HT-29 (cell line): ENCODE data around the gene NSRP1. TPM values are rescaled to one million over a fixed set of nuclear protein-coding genes. Genes with fewer than 3 reads are reported as not detected.
"Not testable (repeated sequence)": the region's sequence is repeated elsewhere in the genome, so short reads cannot be mapped to it uniquely, and the experiment has no call there.

Experiments
- DNase-seq: peaks from one replicate; pipeline ENCODE4 v3.0.0-alpha.2; 2015; ENCODE audit warnings: low spot score
- total RNA-seq: library from RNA; depleted of rRNA; stranded (reverse); fragments of >200 nt; shearing (Covaris generic); gene quantifications from 2 replicates; pipeline ENCODE4 v1.2.3, GENCODE V29; 2014

NSRP1 gene
- total RNA-seq, 1 experiment from 2014 or later, result 18.5 TPM

GRCh38 chr17:30118635-30119034, 2.0 kb downstream of the NSRP1 start:
- not testable (repeated sequence) for DNase-seq

GRCh38 chr17:30124273-30124796, 7.7 kb downstream of the NSRP1 start:
- no peak for DNase-seq

- DNase-seq, result no peak
Observed at GRCh38 chr17:30130121-30130520, 13.5 kb downstream of the NSRP1 start.

GRCh38 chr17:30132615-30133014, 16.0 kb downstream of the NSRP1 start:
- DNase-seq, result no peak

GRCh38 chr17:30133197-30133596, 16.6 kb downstream of the NSRP1 start:
- DNase-seq, result no peak

- no peak for DNase-seq
Observed at GRCh38 chr17:30134551-30134950, 17.9 kb downstream of the NSRP1 start.

- DNase-seq, result no peak
Observed at GRCh38 chr17:30137158-30137557, 20.5 kb downstream of the NSRP1 start.

GRCh38 chr17:30147860-30148259, 31.2 kb downstream of the NSRP1 start:
- not testable (repeated sequence) for DNase-seq

GRCh38 chr17:30148376-30148775, 31.8 kb downstream of the NSRP1 start:
- no peak for DNase-seq

GRCh38 chr17:30151471-30151870, 34.9 kb downstream of the NSRP1 start:
- no peak for DNase-seq

- no peak for DNase-seq
Observed at GRCh38 chr17:30153463-30153862, 36.8 kb downstream of the NSRP1 start.

- DNase-seq, result no peak
Observed at GRCh38 chr17:30155389-30155788, 38.8 kb downstream of the NSRP1 start.

GRCh38 chr17:30158896-30159625, 42.4 kb downstream of the NSRP1 start:
- no peak for DNase-seq

- DNase-seq, result no peak
Observed at GRCh38 chr17:30160419-30161172, 44.0 kb downstream of the NSRP1 start.

GRCh38 chr17:30161601-30162000, 45.0 kb downstream of the NSRP1 start:
- DNase-seq, result no peak

GRCh38 chr17:30164531-30164930, 47.9 kb downstream of the NSRP1 start:
- no peak for DNase-seq

- no peak for DNase-seq
Observed at GRCh38 chr17:30165147-30165546, 48.5 kb downstream of the NSRP1 start.

- no peak for DNase-seq
Observed at GRCh38 chr17:30165960-30166359, 49.3 kb downstream of the NSRP1 start.

- DNase-seq, result peak; percentile 11
Observed at GRCh38 chr17:30170415-30170987, 53.9 kb downstream of the NSRP1 start.

GRCh38 chr17:30172560-30172959, 55.9 kb downstream of the NSRP1 start:
- no peak for DNase-seq

GRCh38 chr17:30173649-30174048, 57.0 kb downstream of the NSRP1 start:
- DNase-seq, result no peak

- DNase-seq, result no peak
Observed at GRCh38 chr17:30174556-30174955, 57.9 kb downstream of the NSRP1 start.
